Sigmoid colon (tissue), 4 donors: ENCODE measurements around the gene AANAT.

Source experiments
- CTCF ChIP-seq, 4 experiments: fragments of 450-650 bp in 3 of 4; fragments of 200-600 bp in 1 of 4; IDR thresholded peaks; one replicate each; pipeline ENCODE4 v1.5.1; 2016 to 2019; ENCODE audit warnings: antibody characterized with exemption in 4 of 4, mild to moderate bottlenecking in 3 of 4, moderate library complexity in 2 of 4
- EP300 ChIP-seq, 4 donors: sonication (generic); formaldehyde crosslinking; IDR thresholded peaks; one replicate each; pipeline ENCODE4 v1.6.1; 2017; ENCODE audit warnings: antibody characterized with exemption in 4 of 4
- POLR2A ChIP-seq, 2 donors: fragments of 450-650 bp; IDR thresholded peaks; one replicate each; pipeline ENCODE4 v1.6.1; 2016; ENCODE audit warnings: antibody characterized with exemption in 2 of 2, mild to moderate bottlenecking in 2 of 2, moderate library complexity in 2 of 2
- POLR2AphosphoS5 ChIP-seq, 4 donors: sonication (generic); formaldehyde crosslinking; IDR thresholded peaks; one replicate each; pipeline ENCODE4 v1.6.1; 2017; ENCODE audit warnings: antibody characterized with exemption in 4 of 4

GRCh38 chr17:76462556-76463290 lies 4.7 kb upstream of the AANAT start:
- no peak for TF ChIP-seq POLR2A (IDR thresholded peaks at IDR 0.05)
- TF ChIP-seq EP300 (IDR thresholded peaks at IDR 0.05) = no peak
- no peak for TF ChIP-seq CTCF (IDR thresholded peaks at IDR 0.05)
- TF ChIP-seq POLR2AphosphoS5 (IDR thresholded peaks at IDR 0.05) = no peak
